ENCODE results near the gene OR52E2. TPM values are rescaled to one million over a fixed set of nuclear protein-coding genes. Genes with fewer than 3 reads are reported as not detected.

Gene OR52E2
- total and polyA plus RNA-seq, 12 donors = not detected

DNA sequence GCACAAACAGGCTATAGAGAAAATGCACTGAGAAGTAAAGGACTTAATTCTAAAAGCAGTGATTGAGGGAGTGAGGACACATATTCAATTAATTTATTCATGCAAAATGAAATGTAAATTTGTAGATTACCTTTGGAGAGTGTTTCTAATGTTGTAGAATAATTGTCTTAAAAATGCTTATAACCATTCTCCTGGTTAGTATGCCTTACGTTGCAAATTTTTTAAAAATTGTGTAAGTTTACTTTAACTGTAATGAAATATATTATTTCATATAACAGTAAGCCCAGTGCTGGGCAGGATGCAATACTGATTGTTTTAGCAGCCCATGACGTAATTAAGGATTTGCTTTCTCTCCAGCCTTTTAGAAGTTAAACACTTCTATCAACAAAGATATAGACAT is 36.6 kb upstream of the OR52E2 start:
- 70 to 74% methylated on average over 2 of the region's 2 CpGs for WGBS, 2 donors
- H3K27me3 ChIP-seq = no peaks in the 10 kb centered on the region
- no peak for ATAC-seq
- no peak overlapping the region for H3K27ac ChIP-seq
- TF ChIP-seq, protein P1, sequence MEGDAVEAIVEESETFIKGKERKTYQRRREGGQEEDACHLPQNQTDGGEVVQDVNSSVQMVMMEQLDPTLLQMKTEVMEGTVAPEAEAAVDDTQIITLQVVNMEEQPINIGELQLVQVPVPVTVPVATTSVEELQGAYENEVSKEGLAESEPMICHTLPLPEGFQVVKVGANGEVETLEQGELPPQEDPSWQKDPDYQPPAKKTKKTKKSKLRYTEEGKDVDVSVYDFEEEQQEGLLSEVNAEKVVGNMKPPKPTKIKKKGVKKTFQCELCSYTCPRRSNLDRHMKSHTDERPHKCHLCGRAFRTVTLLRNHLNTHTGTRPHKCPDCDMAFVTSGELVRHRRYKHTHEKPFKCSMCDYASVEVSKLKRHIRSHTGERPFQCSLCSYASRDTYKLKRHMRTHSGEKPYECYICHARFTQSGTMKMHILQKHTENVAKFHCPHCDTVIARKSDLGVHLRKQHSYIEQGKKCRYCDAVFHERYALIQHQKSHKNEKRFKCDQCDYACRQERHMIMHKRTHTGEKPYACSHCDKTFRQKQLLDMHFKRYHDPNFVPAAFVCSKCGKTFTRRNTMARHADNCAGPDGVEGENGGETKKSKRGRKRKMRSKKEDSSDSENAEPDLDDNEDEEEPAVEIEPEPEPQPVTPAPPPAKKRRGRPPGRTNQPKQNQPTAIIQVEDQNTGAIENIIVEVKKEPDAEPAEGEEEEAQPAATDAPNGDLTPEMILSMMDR (IDR thresholded peaks at IDR 0.05) = no peak
- intact Hi-C loops (cut with DNase I) = no loop called here
- no peaks in the 10 kb centered on the region for H3K9me3 ChIP-seq
- no peak for DNase-seq
- no peaks in the 10 kb centered on the region for H3K4me1 ChIP-seq
- H3K4me3 ChIP-seq = no peak overlapping the region
- no peaks in the 10 kb centered on the region for H3K36me3 ChIP-seq

DNA sequence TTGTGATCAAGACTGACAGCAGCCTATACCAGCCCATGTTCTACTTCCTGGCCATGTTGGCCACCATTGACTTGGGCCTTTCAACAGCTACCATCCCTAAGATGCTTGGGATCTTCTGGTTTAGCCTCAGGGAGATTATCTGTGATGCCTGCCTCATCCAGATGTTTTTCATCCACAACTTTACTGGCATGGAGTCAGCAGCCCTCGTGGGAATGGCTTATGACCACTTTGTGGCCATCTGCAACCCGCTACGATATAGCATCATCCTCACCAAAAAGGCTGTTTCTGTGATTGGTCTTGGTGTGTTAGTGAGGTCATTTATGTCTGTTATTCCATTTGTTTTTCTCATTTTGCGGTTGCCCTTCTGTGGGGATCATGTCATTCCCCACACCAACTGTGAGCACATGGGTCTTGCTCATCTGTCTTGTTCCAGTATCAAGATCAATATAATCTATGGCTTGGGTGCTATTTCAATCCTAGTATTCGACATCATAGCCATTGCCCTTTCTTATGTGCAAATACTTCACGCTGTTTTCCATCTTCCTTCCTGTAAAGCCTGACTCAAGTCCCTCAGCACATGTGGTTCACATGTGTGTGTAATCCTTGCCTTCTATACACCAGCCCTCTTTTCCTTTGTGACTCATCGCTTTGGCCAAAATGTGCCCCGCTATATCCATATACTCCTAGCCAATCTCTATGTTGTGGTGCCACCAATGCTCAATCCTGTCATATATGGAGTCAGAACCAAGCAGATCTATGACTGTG is 33.6 kb upstream of the OR52E2 start:
- intact Hi-C loops (cut with DNase I) = no loop called here
- Histone ChIP-seq H3K4me1 (no peaks in the 10 kb centered on the region), H3K4me3 (no peak overlapping the region), H3K36me3 (no peaks in the 10 kb centered on the region), H3K27me3 (no peaks in the 10 kb centered on the region), H3K27ac (no peak overlapping the region), H3K9me3 (no peaks in the 10 kb centered on the region)
- TF ChIP-seq, protein P1 (IDR thresholded peaks at IDR 0.05) = no peak
- WGBS, 2 donors = 82 to 85% methylated on average over 8 of the region's 8 CpGs
- no peak for ATAC-seq
- no peak for DNase-seq

DNA sequence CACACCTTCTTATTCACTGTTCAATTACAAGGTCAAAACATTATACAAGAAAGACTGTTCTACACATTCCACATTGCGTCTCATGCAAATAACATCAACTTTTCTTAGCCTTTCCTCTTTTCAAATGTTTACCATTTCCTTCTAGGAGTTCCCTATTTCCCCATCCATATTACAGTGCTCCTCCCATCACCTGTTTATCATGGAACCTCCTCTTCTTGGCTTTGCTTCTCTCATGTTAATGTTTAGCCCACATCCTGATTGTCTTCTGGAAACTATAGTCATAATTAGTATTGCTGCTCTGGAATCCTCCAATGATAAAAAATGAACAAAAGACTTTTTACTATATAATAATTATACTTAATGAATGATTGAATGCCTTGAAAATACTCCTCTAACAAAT is 31.2 kb upstream of the OR52E2 start:
- TF ChIP-seq, protein P1 (IDR thresholded peaks at IDR 0.05) = no peak
- Histone ChIP-seq H3K4me3 (no peak overlapping the region), H3K27ac (no peak overlapping the region), H3K36me3 (no peaks in the 10 kb centered on the region), H3K9me3 (no peaks in the 10 kb centered on the region), H3K27me3 (no peaks in the 10 kb centered on the region), H3K4me1 (no peaks in the 10 kb centered on the region)
- intact Hi-C loops (cut with DNase I) = no loop called here
- ATAC-seq (no peak), DNase-seq (no peak)
- WGBS, 2 donors = 88 to 91% methylated on average over 1 of the region's 1 CpG

DNA sequence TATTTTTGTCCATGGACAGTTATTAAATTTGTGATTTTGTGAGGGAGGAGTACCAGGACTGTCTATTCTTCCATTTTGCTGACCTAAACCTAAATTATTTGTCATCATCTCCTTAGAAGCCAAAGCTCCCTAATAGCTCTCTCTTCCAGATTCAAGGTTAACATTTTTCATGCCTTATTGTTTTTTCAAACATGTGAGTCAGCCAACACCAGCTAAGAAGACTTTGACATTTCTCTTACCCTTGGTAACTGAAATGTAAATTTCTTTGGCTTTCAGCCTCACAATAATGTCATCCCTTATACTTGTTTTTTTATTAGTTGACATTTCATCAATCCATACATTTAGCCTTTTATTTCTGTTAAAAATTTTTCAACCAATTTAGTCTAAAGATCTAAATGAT is 29.1 kb upstream of the OR52E2 start:
- TF ChIP-seq, protein P1 (IDR thresholded peaks at IDR 0.05) = no peak
- H3K27ac ChIP-seq = no peak overlapping the region
- DNase-seq (no peak), ATAC-seq (no peak)
- no peaks in the 10 kb centered on the region for H3K27me3 ChIP-seq
- no peak overlapping the region for H3K4me3 ChIP-seq
- no peaks in the 10 kb centered on the region for H3K36me3 ChIP-seq
- intact Hi-C loops (cut with DNase I) = no loop called here
- no peaks in the 10 kb centered on the region for H3K4me1 ChIP-seq
- H3K9me3 ChIP-seq = no peaks in the 10 kb centered on the region

All from heart right ventricle (tissue), 16 donors.